ENCODE measurements around the gene SLF2.

Gene SLF2

GRCh38 chr10:100864978-100865377 lies 47.8 kb upstream of the SLF2 start:
- no peak for DNase-seq
- H3K36me3 ChIP-seq (replicated peaks; ENCODE audit: insufficient read depth, low read length) = no peaks in the 10 kb centered on the region
- no peak overlapping the region for H3K27ac ChIP-seq (ENCODE audit: low read length)
- TF ChIP-seq CTCF (IDR thresholded peaks at IDR 0.05; ENCODE audit: low read length) (no peak), EZH2phosphoT487 (IDR thresholded peaks at IDR 0.05; ENCODE audit: low read length) (no peak), EZH2 (optimal IDR thresholded peaks at IDR 0.05; ENCODE audit: low read depth, low read length) (no peak)
- H3F3A ChIP-seq (ENCODE audit: insufficient read depth, low read length) = no peaks in the 10 kb centered on the region
- H3K9ac ChIP-seq (ENCODE audit: low read length) = no peak overlapping the region
- no peaks in the 10 kb centered on the region for H3K4me1 ChIP-seq (ENCODE audit: low read length)
- no peaks in the 10 kb centered on the region for H3K9me3 ChIP-seq (replicated peaks; ENCODE audit: insufficient read depth, low read length)
- no peak overlapping the region for H3K4me2 ChIP-seq (ENCODE audit: low read depth, low read length)
- peaks cover 82% of the 10 kb centered on the region for H3K27me3 ChIP-seq (replicated peaks; ENCODE audit: insufficient read depth, low read length)
- H3K4me3 ChIP-seq (ENCODE audit: low read length) = no peak overlapping the region
- H2AFZ ChIP-seq (ENCODE audit: low read length) = no peak overlapping the region
- no peaks in the 10 kb centered on the region for H3K79me2 ChIP-seq (ENCODE audit: low read length)
- no peaks in the 10 kb centered on the region for H3K9me2 ChIP-seq (replicated peaks; ENCODE audit: insufficient read depth, low read length)
- H4K20me1 ChIP-seq (ENCODE audit: insufficient read depth, low read length) = no peaks in the 10 kb centered on the region

GRCh38 chr10:100866010-100866409 lies 46.8 kb upstream of the SLF2 start:
- Histone ChIP-seq H3K9me3 (replicated peaks; ENCODE audit: insufficient read depth, low read length) (no peaks in the 10 kb centered on the region), H3K4me3 (ENCODE audit: low read length) (no peak overlapping the region), H3K4me1 (ENCODE audit: low read length) (no peaks in the 10 kb centered on the region)

GRCh38 chr10:100866575-100867098 lies 46.1 kb upstream of the SLF2 start:
- Histone ChIP-seq H3K79me2 (ENCODE audit: low read length) (no peaks in the 10 kb centered on the region), H3K4me2 (ENCODE audit: low read depth, low read length) (no peak overlapping the region), H3K36me3 (replicated peaks; ENCODE audit: insufficient read depth, low read length) (no peaks in the 10 kb centered on the region), H2AFZ (ENCODE audit: low read length) (no peak overlapping the region), H3K9ac (ENCODE audit: low read length) (no peak overlapping the region), H3K4me1 (ENCODE audit: low read length) (no peaks in the 10 kb centered on the region), H3K27me3 (replicated peaks; ENCODE audit: insufficient read depth, low read length) (peaks cover 69% of the 10 kb centered on the region), H3K4me3 (ENCODE audit: low read length) (no peak overlapping the region), H3F3A (ENCODE audit: insufficient read depth, low read length) (no peaks in the 10 kb centered on the region), H4K20me1 (ENCODE audit: insufficient read depth, low read length) (no peaks in the 10 kb centered on the region), H3K27ac (ENCODE audit: low read length) (no peak overlapping the region), H3K9me2 (replicated peaks; ENCODE audit: insufficient read depth, low read length) (no peaks in the 10 kb centered on the region), H3K9me3 (replicated peaks; ENCODE audit: insufficient read depth, low read length) (no peaks in the 10 kb centered on the region)
- no peak for DNase-seq
- TF ChIP-seq EZH2 (optimal IDR thresholded peaks at IDR 0.05; ENCODE audit: low read depth, low read length) = no peak
- no peak for TF ChIP-seq CTCF (IDR thresholded peaks at IDR 0.05; ENCODE audit: low read length)
- TF ChIP-seq EZH2phosphoT487 (IDR thresholded peaks at IDR 0.05; ENCODE audit: low read length) = no peak

More at GRCh38 chr10:100866010-100866409, 46.8 kb upstream of the SLF2 start:
- no peaks in the 10 kb centered on the region for H3F3A ChIP-seq (ENCODE audit: insufficient read depth, low read length)
- no peaks in the 10 kb centered on the region for H3K9me2 ChIP-seq (replicated peaks; ENCODE audit: insufficient read depth, low read length)
- H3K9ac ChIP-seq (ENCODE audit: low read length) = no peak overlapping the region
- H3K27ac ChIP-seq (ENCODE audit: low read length) = no peak overlapping the region
- DNase-seq = no peak
- H3K27me3 ChIP-seq (replicated peaks; ENCODE audit: insufficient read depth, low read length) = peaks cover 76% of the 10 kb centered on the region
- no peaks in the 10 kb centered on the region for H3K36me3 ChIP-seq (replicated peaks; ENCODE audit: insufficient read depth, low read length)
- TF ChIP-seq CTCF (IDR thresholded peaks at IDR 0.05; ENCODE audit: low read length) = no peak
- TF ChIP-seq EZH2 (optimal IDR thresholded peaks at IDR 0.05; ENCODE audit: low read depth, low read length) = no peak
- no peak for TF ChIP-seq EZH2phosphoT487 (IDR thresholded peaks at IDR 0.05; ENCODE audit: low read length)
- no peak overlapping the region for H3K4me2 ChIP-seq (ENCODE audit: low read depth, low read length)
- no peak overlapping the region for H2AFZ ChIP-seq (ENCODE audit: low read length)
- no peaks in the 10 kb centered on the region for H3K79me2 ChIP-seq (ENCODE audit: low read length)
- H4K20me1 ChIP-seq (ENCODE audit: insufficient read depth, low read length) = no peaks in the 10 kb centered on the region
